ENCODE data around the gene AMFR.

DNA sequence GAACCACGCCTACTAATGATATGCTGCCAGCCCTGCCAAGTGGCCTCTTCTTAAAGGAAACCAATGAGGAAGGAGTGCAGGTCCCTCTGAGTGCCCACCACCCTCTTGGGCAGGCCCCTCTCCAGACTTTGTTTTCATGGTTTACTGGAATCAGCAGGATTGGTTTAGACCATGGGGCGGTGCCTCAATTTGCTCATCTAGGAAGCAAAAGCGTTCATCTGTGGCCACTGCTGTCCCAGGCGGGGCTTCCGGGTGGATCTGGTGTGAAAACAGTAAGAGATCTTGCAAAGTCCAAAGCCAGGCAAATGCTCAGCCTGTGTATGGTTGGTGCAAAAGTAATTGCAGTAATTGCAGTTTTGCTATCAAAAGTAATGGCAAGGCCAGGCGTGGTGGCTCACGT, 71.3 kb downstream of the AMFR start:
- TF ChIP-seq GATA2 (IDR thresholded peaks at IDR 0.05; ENCODE audit: low read depth, low read length) (no peak), GATA3 (IDR thresholded peaks at IDR 0.05; ENCODE audit: low read depth, low read length) (no peak)
